GM18951 (cell line): ENCODE measurements around the gene PNPO.

Source experiments
- POLR2A ChIP-seq: IDR thresholded peaks from 4 replicates; pipeline ENCODE4 v1.6.1; 2011; ENCODE audit warnings: mild to moderate bottlenecking; ENCODE audit not compliant: insufficient read length, insufficient read depth; ENCODE audit errors: extremely low read depth
- in situ Hi-C: fragments of 300-500 bp; cut with MboI; formaldehyde crosslinking; loops from one replicate; pipeline ENCODE4 v1.12.0; 2022; ENCODE audit warnings: low sequenced_read_pairs, mixed read lengths, inconsistent platforms; ENCODE audit not compliant: unreplicated experiment

Gene PNPO

DNA sequence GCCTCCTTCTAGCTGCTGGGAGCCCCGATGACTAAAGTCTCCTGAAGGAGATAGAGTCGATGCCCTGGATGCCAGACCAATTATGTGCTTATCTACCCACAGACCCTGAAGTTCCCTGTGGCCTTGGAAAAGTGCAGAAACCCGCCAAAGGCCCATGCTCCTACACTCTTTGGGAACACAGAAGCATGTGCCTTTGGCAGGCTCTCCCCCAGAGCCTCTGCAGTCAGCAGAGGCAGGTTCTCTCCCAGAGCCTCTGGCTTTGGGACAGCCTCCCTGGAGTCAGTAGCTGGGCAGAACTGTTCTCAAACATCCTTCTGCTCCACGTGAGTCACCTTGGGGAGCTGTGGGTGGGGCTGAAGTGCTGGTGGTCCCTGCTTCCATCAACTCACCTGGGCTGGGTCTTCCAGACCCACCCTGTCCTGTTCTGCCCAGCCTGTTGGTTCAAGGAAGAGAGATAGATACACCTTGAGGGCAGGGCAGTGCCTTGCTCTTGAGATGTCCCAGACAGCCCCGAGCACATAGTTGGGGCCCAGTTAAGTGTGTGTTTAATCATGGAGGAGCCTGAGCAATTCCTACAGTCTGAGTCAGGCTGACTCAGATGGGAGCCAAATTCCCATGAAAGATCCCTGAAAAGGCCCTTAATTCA, 26.4 kb downstream of the PNPO start:
- TF ChIP-seq POLR2A, result no peak
- in situ Hi-C loops, result no loop called here

DNA sequence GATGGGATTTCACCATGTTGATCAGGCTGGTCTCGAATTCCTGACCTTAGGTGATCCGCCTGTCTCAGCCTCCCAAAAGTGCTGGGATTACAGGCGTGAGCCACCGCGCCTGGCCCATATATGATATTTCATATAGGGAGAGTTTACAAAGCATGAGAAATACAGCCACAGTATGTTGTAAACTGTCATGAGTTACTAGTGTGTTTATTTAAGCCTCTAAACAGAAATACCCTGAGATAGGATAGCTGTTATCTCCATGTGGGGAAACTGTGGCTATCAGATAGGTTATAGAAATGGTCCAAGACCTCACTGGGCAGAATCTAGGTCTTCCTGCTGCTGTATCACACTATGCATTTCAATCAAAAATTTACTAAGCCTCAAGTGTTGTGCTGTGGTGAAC, 27.5 kb downstream of the PNPO start:
- in situ Hi-C loops, result no loop called here
- TF ChIP-seq POLR2A, result no peak

DNA sequence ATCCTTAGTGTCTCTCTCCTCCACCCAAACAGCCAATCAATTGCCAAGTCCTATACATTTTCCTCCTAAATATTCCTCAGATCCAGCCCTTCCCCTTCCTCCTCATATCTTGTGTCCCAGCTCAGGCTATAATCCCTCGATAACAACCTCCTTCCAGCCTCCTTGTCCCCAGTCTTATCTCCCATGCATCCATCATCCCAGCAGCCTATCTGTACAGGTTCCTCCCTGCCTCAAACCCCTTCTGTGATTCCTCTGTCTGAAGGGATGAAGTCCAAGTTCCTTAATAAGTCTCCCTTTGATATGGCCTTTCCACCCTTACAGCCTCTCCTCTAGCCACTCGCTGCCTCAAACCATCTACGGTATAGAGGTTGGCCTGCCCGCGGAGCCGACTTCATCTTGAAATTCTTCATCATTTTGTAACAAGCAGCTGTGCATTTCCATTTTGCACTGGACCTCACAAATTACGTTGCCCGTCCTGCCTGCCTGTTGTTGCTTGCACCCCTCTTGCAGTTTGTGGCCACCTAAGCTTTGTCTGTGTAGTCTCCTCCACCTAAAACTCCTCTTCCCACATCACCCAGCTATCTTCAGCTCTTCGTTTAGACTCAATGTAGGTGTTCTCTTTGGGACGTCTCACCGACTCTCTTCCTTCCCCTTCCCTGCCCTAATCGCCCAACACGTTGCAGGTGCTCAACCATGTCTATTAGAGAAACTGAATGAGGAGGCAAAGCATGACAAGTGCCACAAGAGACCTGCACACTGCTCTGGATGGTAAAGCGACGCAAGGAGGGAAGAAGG, 28.8 kb downstream of the PNPO start:
- in situ Hi-C loops, result no loop called here
- TF ChIP-seq POLR2A, result no peak

DNA sequence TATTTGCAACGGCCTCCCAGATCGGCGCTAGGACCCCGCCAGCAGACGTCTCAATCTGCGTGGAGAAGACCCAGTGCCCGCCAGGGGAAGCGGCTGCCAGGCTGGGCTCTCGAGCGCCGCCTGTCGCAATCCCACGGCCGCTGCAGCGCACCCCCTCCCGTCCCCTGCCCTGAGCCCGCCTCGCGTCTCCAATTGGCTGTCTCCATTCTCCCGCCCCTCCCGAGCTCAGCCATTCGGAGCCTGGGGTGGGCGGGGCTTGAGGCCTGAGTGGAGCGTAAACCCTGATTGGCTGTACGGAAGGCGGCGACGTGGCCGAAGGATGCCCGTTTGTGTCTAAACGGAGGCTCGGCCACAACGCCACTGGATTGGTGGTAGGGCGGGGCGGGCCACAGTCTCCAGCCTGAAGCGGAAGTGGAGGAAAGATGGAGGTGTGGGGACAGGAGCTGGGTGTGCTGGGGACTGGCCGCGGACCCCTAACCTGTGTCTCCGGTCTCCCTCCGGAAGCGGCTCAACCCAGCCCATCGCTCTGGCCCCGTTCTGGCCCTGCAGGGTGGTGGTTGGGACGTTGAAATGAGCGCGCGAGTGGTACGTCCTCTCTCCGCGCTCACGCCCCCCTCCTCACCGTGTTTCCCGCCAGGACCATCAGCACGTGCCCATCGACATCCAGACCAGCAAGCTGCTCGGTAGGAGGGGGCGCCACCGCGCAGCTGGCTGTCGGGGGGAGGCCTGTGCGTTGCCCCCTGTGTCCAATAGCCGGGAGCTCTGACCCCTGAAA, 29.5 kb downstream of the PNPO start, which contains the start of gene CDK5RAP3:
Gene CDK5RAP3 (plus strand): TSS at position 389 of the 775 bp plus-strand sequence. CDS start 34 bp downstream, at position 423.
- in situ Hi-C loops, result no loop called here
- peak; percentile 88 for TF ChIP-seq POLR2A

DNA sequence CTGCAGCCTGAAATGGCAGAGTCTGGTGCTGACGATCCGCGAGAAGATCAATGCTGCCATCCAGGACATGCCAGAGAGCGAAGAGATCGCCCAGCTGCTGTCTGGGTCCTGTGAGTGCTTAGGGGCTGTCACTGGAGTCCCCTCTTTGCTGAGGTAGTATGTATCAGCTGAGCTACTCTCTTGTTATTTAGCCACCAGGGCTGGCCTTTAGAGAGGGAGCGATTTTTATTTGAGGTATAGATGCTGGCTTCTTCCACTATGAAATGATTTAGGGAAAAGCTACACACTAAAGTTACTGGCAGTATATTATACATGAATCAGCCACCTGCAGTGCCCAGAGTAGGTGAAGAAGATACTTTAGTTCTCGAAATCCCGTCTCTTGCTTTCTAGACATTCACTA, 32.2 kb downstream of the PNPO start:
- no peak for TF ChIP-seq POLR2A
- in situ Hi-C loops, result no loop called here

DNA sequence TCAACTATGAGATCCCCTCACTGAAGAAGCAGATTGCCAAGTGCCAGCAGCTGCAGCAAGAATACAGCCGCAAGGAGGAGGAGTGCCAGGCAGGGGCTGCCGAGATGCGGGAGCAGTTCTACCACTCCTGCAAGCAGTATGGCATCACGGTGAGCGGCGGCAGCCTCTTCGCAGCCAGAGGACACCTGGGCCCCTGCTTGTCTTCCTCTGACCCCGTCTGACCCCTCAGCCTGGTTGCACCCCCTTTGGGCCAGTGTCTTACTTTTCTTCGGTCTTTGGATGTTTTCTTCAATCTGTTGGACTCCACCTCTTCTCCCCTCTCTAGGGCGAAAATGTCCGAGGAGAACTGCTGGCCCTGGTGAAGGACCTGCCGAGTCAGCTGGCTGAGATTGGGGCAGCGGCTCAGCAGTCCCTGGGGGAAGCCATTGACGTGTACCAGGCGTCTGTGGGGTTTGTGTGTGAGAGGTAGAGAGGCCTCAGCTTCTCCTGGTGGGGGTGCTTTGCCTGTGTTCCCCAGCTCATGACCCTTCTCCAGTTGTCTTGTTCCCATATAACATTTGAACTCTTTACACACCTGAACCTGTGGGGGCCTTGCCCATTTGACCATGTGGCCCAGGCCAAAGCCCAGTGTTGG, 33.9 kb downstream of the PNPO start:
- in situ Hi-C loops, result loop anchor here (5.0 kb wide), 1 partner anchor 42 kb away; no protein-coding TSS in a partner anchor
- TF ChIP-seq POLR2A, result no peak

DNA sequence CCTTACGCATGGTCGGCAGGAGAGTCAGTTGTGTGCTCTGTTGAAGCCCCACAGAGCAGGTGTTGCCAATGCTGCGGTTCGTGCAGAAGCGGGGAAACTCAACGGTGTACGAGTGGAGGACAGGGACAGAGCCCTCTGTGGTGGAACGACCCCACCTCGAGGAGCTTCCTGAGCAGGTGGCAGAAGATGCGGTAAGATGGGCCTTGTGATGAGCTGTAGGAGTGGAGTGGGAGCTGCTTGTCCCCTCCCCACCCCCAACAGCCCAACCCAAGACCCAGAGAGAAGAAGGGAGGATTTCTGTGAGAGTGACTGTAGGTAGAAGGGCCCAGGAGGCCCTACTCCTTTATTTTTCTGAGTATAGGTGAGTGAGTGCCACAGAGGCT, 34.4 kb downstream of the PNPO start:
- in situ Hi-C loops, result loop anchor here (5.0 kb wide), 1 partner anchor 41 kb away; no protein-coding TSS in a partner anchor
- no peak for TF ChIP-seq POLR2A

DNA sequence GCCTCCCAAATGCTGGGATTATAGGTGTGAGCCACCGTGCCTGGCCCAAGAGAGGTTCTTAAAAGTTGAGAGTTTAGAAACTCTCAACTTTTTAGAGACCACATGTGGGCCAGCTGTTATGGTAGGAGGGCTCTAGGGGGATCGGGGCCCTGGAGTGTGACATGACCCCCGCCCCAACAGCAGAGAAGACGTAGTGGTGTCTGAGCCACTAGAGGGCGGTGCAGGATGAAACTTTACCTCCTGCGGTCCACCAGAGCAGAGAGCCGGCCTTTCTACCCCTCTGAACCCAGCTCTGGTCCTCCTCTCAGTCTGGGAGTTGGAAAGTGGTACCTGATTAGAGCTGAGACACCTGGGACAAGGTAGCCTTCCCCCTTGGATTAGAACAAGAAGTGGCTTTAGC, 37.0 kb downstream of the PNPO start:
- no peak for TF ChIP-seq POLR2A
- in situ Hi-C loops, result loop anchor here (5.0 kb wide), 1 partner anchor 39 kb away; no protein-coding TSS in a partner anchor

DNA sequence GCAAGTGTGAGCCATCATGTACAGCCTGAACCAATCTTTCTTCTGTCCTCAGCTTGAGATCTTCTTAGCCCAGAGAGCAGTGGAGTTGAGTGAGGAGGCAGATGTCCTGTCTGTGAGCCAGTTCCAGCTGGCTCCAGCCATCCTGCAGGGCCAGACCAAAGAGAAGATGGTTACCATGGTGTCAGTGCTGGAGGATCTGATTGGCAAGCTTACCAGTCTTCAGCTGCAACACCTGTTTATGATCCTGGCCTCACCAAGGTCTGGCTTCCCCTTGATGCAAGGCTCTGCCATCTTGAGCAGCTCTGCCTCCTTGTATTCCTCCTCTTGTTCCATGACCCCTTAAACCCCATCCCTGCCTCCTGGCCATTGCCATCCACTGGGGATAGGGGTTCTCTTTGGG, 39.2 kb downstream of the PNPO start:
- TF ChIP-seq POLR2A, result no peak
- in situ Hi-C loops, result no loop called here

DNA sequence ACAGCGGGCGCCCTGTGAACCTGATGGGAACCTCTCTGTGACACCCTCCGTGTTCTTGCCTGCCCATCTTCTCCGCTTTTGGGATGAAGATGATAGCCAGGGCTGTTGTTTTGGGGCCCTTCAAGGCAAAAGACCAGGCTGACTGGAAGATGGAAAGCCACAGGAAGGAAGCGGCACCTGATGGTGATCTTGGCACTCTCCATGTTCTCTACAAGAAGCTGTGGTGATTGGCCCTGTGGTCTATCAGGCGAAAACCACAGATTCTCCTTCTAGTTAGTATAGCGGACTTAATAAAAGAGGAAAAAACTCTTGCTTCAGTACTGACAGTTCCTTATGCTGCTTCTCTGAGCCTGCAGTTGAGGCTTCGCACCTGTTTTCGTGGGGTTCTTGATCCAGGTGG, 40.1 kb downstream of the PNPO start:
- in situ Hi-C loops, result no loop called here

DNA sequence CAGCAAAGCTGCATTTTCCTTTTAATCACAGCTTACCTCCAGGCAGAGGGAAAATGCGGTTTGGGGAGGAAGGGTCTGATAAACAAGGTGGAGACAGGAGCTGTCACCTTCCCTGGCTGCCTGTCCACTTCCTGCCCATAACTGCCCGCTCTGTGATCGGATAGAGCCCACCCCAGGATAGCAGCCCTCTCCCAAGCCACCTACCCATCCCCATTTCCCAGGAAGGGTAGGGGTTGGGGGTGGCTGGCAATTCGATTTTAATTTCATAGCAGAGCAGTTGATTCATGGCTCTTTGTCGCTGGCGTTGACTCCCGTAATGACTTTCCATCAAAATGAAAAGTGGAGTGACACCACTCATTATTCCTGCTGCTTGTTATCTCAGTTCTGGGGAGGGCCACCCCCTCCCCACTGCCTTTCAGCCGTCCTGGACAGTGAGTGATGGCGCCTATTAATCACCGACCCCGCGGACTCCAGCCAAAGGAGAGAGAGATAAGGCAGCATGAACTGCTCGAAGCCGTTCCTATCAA, 40.8 kb downstream of the PNPO start:
- in situ Hi-C loops, result no loop called here
- TF ChIP-seq POLR2A, result no peak

More for the DNA sequence above, 40.1 kb downstream of the PNPO start:
- no peak for TF ChIP-seq POLR2A

DNA sequence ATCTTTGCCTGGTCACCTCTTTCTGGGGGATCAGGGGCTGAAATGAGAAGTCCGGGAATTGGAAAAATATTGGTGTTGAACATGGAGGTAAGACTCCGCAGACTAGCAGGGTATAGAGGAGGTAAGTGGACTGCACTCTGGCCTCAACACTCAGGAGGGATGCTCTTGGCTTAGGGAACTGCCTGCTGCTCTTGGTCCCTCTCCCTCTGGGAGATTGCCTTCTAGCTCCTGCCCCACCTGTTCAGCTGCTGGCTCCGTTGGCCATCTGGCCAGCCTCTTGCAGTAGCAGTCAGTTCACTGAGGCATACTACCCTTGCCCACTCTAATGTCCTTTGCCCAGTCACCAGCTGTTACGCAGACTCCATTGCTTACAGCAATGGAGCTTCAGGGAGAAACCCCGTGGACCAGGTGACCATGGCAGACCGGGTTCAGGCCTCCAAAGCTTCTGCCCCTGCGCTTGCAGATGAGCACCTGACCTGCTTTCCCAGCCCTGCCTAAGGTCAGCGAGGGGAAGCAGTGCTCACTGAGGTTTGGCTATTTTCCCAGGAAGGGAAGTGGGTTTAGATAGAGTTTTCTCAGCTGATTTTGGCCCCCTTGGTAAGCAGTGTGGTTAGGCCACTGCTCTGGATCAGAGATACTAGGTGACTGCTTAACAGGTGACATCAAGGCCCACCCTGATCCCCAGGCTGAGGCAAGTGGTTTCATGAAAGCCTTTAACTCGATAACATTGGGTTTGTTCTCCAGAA, 41.4 kb downstream of the PNPO start:
- no peak for TF ChIP-seq POLR2A
- in situ Hi-C loops, result no loop called here

DNA sequence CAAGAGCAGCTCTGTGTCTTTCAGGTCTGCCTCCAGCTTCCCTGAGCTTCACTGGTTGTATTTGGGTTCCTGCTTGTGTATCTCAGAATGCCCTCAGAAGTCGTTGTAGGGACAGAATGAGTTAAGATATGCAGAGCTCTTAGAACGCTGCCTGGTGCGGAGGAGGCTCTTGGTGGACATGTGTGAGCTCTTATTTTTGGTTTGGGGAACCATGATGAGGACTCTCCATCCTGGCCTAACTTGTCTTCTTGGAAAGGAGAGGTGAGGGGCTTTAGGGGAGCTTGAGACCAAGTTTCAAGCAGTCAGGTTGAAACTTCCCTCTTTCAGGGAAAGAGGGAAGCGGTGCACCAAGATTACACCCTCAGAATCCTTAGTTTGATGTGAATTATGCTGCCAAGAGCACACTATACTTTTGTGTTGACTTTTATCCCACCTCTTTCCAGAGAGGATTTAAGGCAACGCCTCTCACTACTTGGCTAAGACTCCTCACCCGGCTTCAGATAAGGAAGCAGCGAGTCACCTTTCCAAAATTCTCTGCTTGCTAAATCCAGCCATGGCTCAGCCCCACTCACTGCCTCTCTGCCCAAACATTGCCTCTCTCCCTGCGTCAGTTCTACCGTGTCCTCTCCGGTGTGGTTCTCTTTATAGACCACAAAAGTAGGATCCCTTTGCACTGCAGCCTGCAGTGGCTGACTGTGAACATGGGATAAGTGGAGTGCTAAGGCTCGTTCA, 42.3 kb downstream of the PNPO start:
- no peak for TF ChIP-seq POLR2A
- in situ Hi-C loops, result no loop called here
